Activated CD4-positive, CD25-positive, alpha-beta regulatory T cell treated with anti-CD3 and anti-CD28 coated beads, Interleukin-2, amount 50 U/mL, for 72 hours (primary cell): ENCODE data around the gene DENND6B.
"Not testable (repeated sequence)": the region's sequence is repeated elsewhere in the genome, so short reads cannot be mapped to it uniquely, and the experiment has no call there.

Experiments
- DNase-seq: peaks from one replicate; pipeline ENCODE4 v3.0.0; 2021

The DENND6B gene

GRCh38 chr22:50338860-50339462 lies 12.1 kb upstream of the DENND6B start:
- no peak for DNase-seq

- DNase-seq: no peak
These were observed 11.3 kb upstream of the DENND6B start for GRCh38 chr22:50338042-50338573.

GRCh38 chr22:50337262-50338041 lies 10.6 kb upstream of the DENND6B start:
- no peak for DNase-seq

GRCh38 chr22:50334433-50334832 lies 7.6 kb upstream of the DENND6B start:
- DNase-seq: not testable (repeated sequence)

- DNase-seq: no peak
These were observed 2.4 kb upstream of the DENND6B start for GRCh38 chr22:50329236-50329635.

- DNase-seq: no peak
These were observed 853 bp upstream of the DENND6B start for GRCh38 chr22:50327711-50328019.

GRCh38 chr22:50326225-50326955 lies 422 bp downstream of the DENND6B start:
- no peak for DNase-seq

- peak; percentile 29 for DNase-seq
These were observed 1.2 kb downstream of the DENND6B start for GRCh38 chr22:50325444-50326224.

GRCh38 chr22:50323900-50324299 lies 2.9 kb downstream of the DENND6B start:
- DNase-seq: no peak

- not testable (repeated sequence) for DNase-seq
These were observed 4.3 kb downstream of the DENND6B start for GRCh38 chr22:50322382-50323104.

- no peak for DNase-seq
These were observed 6.0 kb downstream of the DENND6B start for GRCh38 chr22:50320671-50321325.

GRCh38 chr22:50320116-50320515 lies 6.7 kb downstream of the DENND6B start:
- no peak for DNase-seq

- DNase-seq: no peak
These were observed 7.3 kb downstream of the DENND6B start for GRCh38 chr22:50319503-50319951.

GRCh38 chr22:50318698-50319411 lies 8.0 kb downstream of the DENND6B start:
- no peak for DNase-seq

GRCh38 chr22:50318356-50318697 lies 8.5 kb downstream of the DENND6B start:
- DNase-seq: no peak

- DNase-seq: no peak
These were observed 9.1 kb downstream of the DENND6B start for GRCh38 chr22:50317674-50318073.

GRCh38 chr22:50317178-50317577 lies 9.6 kb downstream of the DENND6B start:
- no peak for DNase-seq

- no peak for DNase-seq
These were observed 10.4 kb downstream of the DENND6B start for GRCh38 chr22:50316114-50317065.

- DNase-seq: no peak
These were observed 11.3 kb downstream of the DENND6B start for GRCh38 chr22:50315289-50316113.
